H9 (cell line): ENCODE measurements around the gene SYP. TPM values are rescaled to one million over a fixed set of nuclear protein-coding genes. Genes with fewer than 3 reads are reported as not detected.

ENCODE experiments used
- DNase-seq: peaks from one replicate; pipeline ENCODE4 v3.0.0-alpha.2; 2017
- H2AFZ ChIP-seq: one replicate; pipeline ENCODE4 v1.6.1; 2013; ENCODE audit warnings: mild to moderate bottlenecking, low read length, control low read depth, moderate library complexity
- H2AK5ac ChIP-seq: 2 replicates; pipeline ENCODE4 v1.6.1; 2013; ENCODE audit warnings: low read length, control low read depth, mixed read lengths; ENCODE audit not compliant: insufficient read length
- H2BK120ac ChIP-seq: one replicate; pipeline ENCODE4 v1.6.1; 2013; ENCODE audit warnings: low read depth, mild to moderate bottlenecking, low read length, control low read depth, inconsistent platforms; ENCODE audit not compliant: poor library complexity, severe bottlenecking
- H2BK12ac ChIP-seq: 2 replicates; pipeline ENCODE4 v1.6.1; 2013; ENCODE audit warnings: low read length, control low read depth, mixed read lengths, low read depth; ENCODE audit not compliant: insufficient read length
- H2BK15ac ChIP-seq: 2 replicates; pipeline ENCODE4 v1.6.1; 2013; ENCODE audit warnings: low read depth, low read length, control low read depth
- H2BK20ac ChIP-seq: one replicate; pipeline ENCODE4 v1.6.1; 2013; ENCODE audit warnings: low read depth, mild to moderate bottlenecking, low read length, control low read depth, inconsistent platforms; ENCODE audit not compliant: poor library complexity, severe bottlenecking
- H2BK5ac ChIP-seq: 2 replicates; pipeline ENCODE4 v1.6.1; 2013; ENCODE audit warnings: low read length, control low read depth, mixed read lengths; ENCODE audit not compliant: insufficient read length
- H3K14ac ChIP-seq: 2 replicates; pipeline ENCODE4 v1.6.1; 2013; ENCODE audit warnings: low read length, control low read depth; ENCODE audit not compliant: insufficient read depth
- H3K18ac ChIP-seq: 2 replicates; pipeline ENCODE4 v1.6.1; 2013; ENCODE audit warnings: low read depth, mild to moderate bottlenecking, mixed read lengths, low read length, control low read depth; ENCODE audit not compliant: insufficient read length
- H3K23ac ChIP-seq: 2 replicates; pipeline ENCODE4 v1.6.1; 2013; ENCODE audit warnings: low read length, control low read depth, mixed read lengths, low read depth; ENCODE audit not compliant: insufficient read length
- H3K23me2 ChIP-seq: 2 replicates; pipeline ENCODE4 v1.6.1; 2013; ENCODE audit warnings: low read depth, mild to moderate bottlenecking, mixed read lengths, low read length, control low read depth; ENCODE audit not compliant: insufficient read length, poor library complexity, severe bottlenecking
- H3K27ac ChIP-seq: 2 replicates; pipeline ENCODE4 v1.5.1; 2013; ENCODE audit warnings: low read length, control low read depth, mixed read lengths, low read depth; ENCODE audit not compliant: insufficient read length
- H3K27me3 ChIP-seq: 2 replicates; pipeline ENCODE4 v1.6.1; 2013; ENCODE audit warnings: low read length, control low read depth, inconsistent platforms; ENCODE audit not compliant: insufficient read depth
- H3K4ac ChIP-seq: 2 replicates; pipeline ENCODE4 v1.6.1; 2013; ENCODE audit warnings: low read depth, mild to moderate bottlenecking, control low read depth, inconsistent platforms, low read length, moderate library complexity
- H3K4me1 ChIP-seq: 2 replicates; pipeline ENCODE4 v1.6.1; 2013; ENCODE audit warnings: low read length, control low read depth, inconsistent platforms; ENCODE audit not compliant: insufficient read depth
- H3K4me2 ChIP-seq: 2 replicates; pipeline ENCODE4 v1.6.1; 2013; ENCODE audit warnings: low read length, control low read depth, mixed read lengths; ENCODE audit not compliant: insufficient read length, insufficient read depth
- H3K56ac ChIP-seq: 2 replicates; pipeline ENCODE4 v1.6.1; 2013; ENCODE audit warnings: low read depth, mild to moderate bottlenecking, mixed read lengths, low read length, control low read depth; ENCODE audit not compliant: insufficient read length
- H3K79me1 ChIP-seq: 2 replicates; pipeline ENCODE4 v1.6.1; 2013; ENCODE audit warnings: low read depth, mild to moderate bottlenecking, moderate library complexity, low read length, control low read depth, inconsistent platforms; ENCODE audit not compliant: insufficient read depth, poor library complexity, severe bottlenecking
- H3K79me2 ChIP-seq: 2 replicates; pipeline ENCODE4 v1.6.1; 2013; ENCODE audit warnings: low read length, control low read depth, inconsistent platforms; ENCODE audit not compliant: insufficient read depth
- H3K9ac ChIP-seq: 2 replicates; pipeline ENCODE4 v1.6.1; 2013; ENCODE audit warnings: low read length, control low read depth, mixed read lengths; ENCODE audit not compliant: insufficient read length; ENCODE audit errors: extremely low read depth
- H3K9me3 ChIP-seq: one replicate; pipeline ENCODE4 v1.6.1; 2013; ENCODE audit warnings: low read depth, low read length, inconsistent platforms; ENCODE audit not compliant: control insufficient read depth
- H3T11ph ChIP-seq: one replicate; pipeline ENCODE4 v1.6.1; 2013; ENCODE audit warnings: mild to moderate bottlenecking, low read length, control low read depth, inconsistent platforms
- H4K20me1 ChIP-seq: one replicate; pipeline ENCODE4 v1.6.1; 2013; ENCODE audit not compliant: control insufficient read depth, insufficient read length, insufficient read depth
- H4K5ac ChIP-seq: 2 replicates; pipeline ENCODE4 v1.6.1; 2013; ENCODE audit warnings: low read depth, mild to moderate bottlenecking, mixed read lengths, low read length, control low read depth; ENCODE audit not compliant: insufficient read length
- H4K8ac ChIP-seq: replicated peaks from 2 replicates; pipeline ENCODE4 v1.6.1; 2013; ENCODE audit warnings: low read length, control low read depth, mixed read lengths, low read depth; ENCODE audit not compliant: insufficient read length
- H4K91ac ChIP-seq: 2 replicates; pipeline ENCODE4 v1.6.1; 2013; ENCODE audit warnings: low read depth, mild to moderate bottlenecking, moderate library complexity, mixed read lengths, low read length, control low read depth; ENCODE audit not compliant: insufficient read length
- H3K27ac Mint-ChIP-seq, 3 experiments: 2 replicates in 2 of 3; 3 replicates in 1 of 3; pipeline ENCODE4 v1.8.0; 2020 to 2021; ENCODE audit warnings: mixed read lengths in 3 of 3, mild to moderate bottlenecking in 1 of 3, moderate library complexity in 1 of 3
- H3K27me3 Mint-ChIP-seq: 2 replicates; pipeline ENCODE4 v1.8.0; 2021; ENCODE audit warnings: low read depth, mild to moderate bottlenecking, moderate library complexity, mixed read lengths
- H3K36me3 Mint-ChIP-seq, 3 experiments: 2 replicates in 2 of 3; 3 replicates in 1 of 3; pipeline ENCODE4 v1.8.0; 2020 to 2021; ENCODE audit warnings: low read depth in 3 of 3, mixed read lengths in 3 of 3; ENCODE audit not compliant: insufficient read depth in 1 of 3
- H3K4me1 Mint-ChIP-seq, 2 experiments: 2 replicates each; pipeline ENCODE4 v1.8.0; 2020; ENCODE audit warnings: mixed read lengths in 2 of 2
- H3K4me3 Mint-ChIP-seq, 2 experiments: 2 replicates in 1 of 2; 3 replicates in 1 of 2; pipeline ENCODE4 v1.8.0; 2020 to 2021; ENCODE audit warnings: mild to moderate bottlenecking in 2 of 2, mixed read lengths in 2 of 2, moderate library complexity in 1 of 2
- H3K9me3 Mint-ChIP-seq, 2 experiments: 2 replicates in 1 of 2; 3 replicates in 1 of 2; pipeline ENCODE4 v1.8.0; 2020; ENCODE audit warnings: mild to moderate bottlenecking in 2 of 2, mixed read lengths in 2 of 2, moderate library complexity in 1 of 2
- CTCF ChIP-seq: fragments of 200-600 bp; sonication (generic); conservative IDR thresholded peaks from 3 replicates; pipeline ENCODE4 v1.8.0; 2021; ENCODE audit warnings: antibody characterized with exemption, mild to moderate bottlenecking
- WGBS: extraction: QIAGEN DNeasy Blood & Tissue Kit; methylation state at CpG from one replicate; pipeline ENCODE4 v1.1.7; 2013; ENCODE audit warnings: missing lambda C conversion rate, low lambda C conversion rate, mixed read lengths; ENCODE audit not compliant: insufficient read length; ENCODE audit errors: extremely low coverage; 5-methylcytosine and 5-hydroxymethylcytosine counted together
- total RNA-seq: library from RNA; stranded (reverse); gene quantifications from 2 replicates; pipeline ENCODE4 v1.2.1, GENCODE V29; 2021

The SYP gene
- total RNA-seq, 1 experiment from 2014 or later, result 1.8 TPM

- Histone ChIP-seq H4K5ac (no peak overlapping the region), H3K79me2 (no peaks in the 10 kb centered on the region), H2AK5ac (no peak overlapping the region), H2AFZ (no peak overlapping the region), H3K9ac (no peak overlapping the region), H2BK20ac (no peak overlapping the region), H4K20me1 (no peaks in the 10 kb centered on the region), H4K91ac (no peak overlapping the region), H3K23ac (no peak overlapping the region), H2BK15ac (no peak overlapping the region), H3T11ph (no peak overlapping the region), H2BK12ac (no peak overlapping the region), H3K4me1 (no peaks in the 10 kb centered on the region), H2BK120ac (no peak overlapping the region), H3K56ac (no peak overlapping the region), H3K4ac (no peak overlapping the region), H3K27me3 (no peaks in the 10 kb centered on the region), H3K27ac (no peak overlapping the region), H3K14ac (no peak overlapping the region), H3K23me2 (no peaks in the 10 kb centered on the region), H2BK5ac (no peak overlapping the region), H3K79me1 (no peaks in the 10 kb centered on the region), H4K8ac (no peak overlapping the region), H3K9me3 (peaks cover 11% of the 10 kb centered on the region), H3K18ac (no peak overlapping the region), H3K4me2 (no peak overlapping the region)
- Mint-ChIP-seq H3K36me3 (peaks cover 2 to 5% (median 4%) of the 10 kb centered on the region in 3 experiments; a peak in 4 of 7 replicates), H3K4me3 (no peak overlapping the region), H3K9me3 (peaks cover 55 to 59% of the 10 kb centered on the region in 2 experiments), H3K27me3 (no peaks in the 10 kb centered on the region; the same call in 1 of the 2 replicates), H3K27ac (no peak overlapping the region), H3K4me1 (no peaks in the 10 kb centered on the region)
- TF ChIP-seq CTCF, result no peak
- DNase-seq, result no peak
- no CpG with 5 or more reads among the region's 13 CpGs for WGBS
These were observed 52.1 kb downstream of the SYP start for GRCh38 chrX:49147936-49148335.
